ENCODE data around the gene TPSD1.
"Not testable (repeated sequence)": the region's sequence is repeated elsewhere in the genome, so short reads cannot be mapped to it uniquely, and the experiment has no call there.

- not testable (repeated sequence) for TF ChIP-seq CTCF (IDR thresholded peaks at IDR 0.05); ZFX (IDR thresholded peaks at IDR 0.05; ENCODE audit: borderline replicate concordance)
These were observed 25.2 kb upstream of the TPSD1 start for GRCh38 chr16:1230471-1231212.

Measured in 22Rv1 (cell line).